Activated gamma-delta T cell treated with anti-CD3 and anti-CD28 coated beads, Interleukin-2, amount 50 U/mL, for 16 hours (primary cell): Measurements from ENCODE around the gene GJC2.

Experiments used
- DNase-seq: peaks from one replicate; pipeline ENCODE4 v3.0.0-alpha.2; 2020; ENCODE audit warnings: low read depth

GJC2 gene

GRCh38 chr1:228114827-228115226 lies 34.9 kb upstream of the GJC2 start:
- DNase-seq, result no peak

DNA sequence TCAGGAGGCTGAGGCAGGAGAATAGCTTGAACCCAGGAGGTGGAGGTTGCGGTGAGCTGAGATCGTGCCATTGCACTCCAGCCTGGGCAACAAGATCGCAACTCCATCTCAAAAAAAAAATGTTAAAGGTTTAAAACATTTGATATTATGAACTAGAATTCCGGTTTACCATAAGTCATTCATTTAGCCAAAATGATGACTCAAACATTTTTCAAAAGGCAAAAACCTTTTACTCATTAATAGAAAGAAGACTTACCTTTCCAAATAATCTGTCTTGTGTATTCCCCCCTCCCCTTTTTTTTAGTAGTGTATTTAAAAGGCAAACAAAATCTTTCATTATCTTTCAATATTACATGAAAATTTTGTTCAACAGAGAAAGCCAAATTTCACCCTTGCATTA lies 32.4 kb upstream of the GJC2 start:
- DNase-seq, result no peak

DNA sequence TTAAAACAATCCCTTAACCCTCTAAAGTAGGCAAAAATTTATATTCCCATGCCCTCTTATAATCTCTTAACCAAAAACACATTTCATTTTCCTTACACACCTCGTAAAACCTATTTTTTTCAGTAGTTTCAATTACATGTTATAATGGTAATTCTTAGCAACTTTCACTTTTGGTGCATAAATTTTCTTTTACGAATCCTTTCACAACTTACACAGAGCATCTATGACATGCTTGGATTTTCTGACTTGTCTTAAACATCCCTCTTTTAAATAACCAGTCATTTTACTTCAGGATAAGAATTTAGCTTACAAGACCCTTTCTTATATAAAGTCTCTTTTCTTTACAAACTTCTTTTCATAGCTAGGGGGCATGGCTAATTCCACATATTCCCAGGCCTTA lies 31.7 kb upstream of the GJC2 start:
- no peak for DNase-seq

GRCh38 chr1:228120351-228120750 lies 29.4 kb upstream of the GJC2 start:
- DNase-seq, result no peak

DNA sequence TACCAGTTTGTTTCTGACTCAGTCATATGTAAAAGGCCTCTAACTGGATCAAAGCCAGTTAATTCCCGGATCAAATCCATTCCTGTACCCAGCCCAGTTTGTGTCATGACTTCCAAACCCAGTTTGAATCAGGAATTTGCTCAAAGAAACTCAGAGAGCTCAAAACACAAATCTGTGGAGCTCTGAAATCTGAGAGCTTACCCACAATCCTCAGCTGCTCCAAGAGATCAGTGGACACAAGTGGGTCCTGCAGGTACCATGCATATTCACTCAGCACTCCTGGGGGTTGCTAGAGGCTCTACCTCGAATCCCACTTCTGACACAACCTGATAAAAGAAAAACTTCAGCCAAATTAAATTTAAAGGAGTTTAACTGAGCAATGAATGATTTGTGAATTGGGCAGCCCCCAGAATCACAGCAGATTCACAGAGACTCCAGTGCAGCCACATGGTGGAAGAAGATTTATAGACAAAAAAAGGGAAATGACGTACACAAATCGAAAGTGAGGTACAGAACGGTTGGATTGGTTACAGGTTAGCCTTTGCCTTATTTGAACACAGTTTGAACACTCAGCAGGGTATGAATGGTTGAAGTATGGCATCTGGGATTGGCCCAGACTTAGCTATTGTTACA lies 28.8 kb upstream of the GJC2 start:
- DNase-seq, result no peak

DNA sequence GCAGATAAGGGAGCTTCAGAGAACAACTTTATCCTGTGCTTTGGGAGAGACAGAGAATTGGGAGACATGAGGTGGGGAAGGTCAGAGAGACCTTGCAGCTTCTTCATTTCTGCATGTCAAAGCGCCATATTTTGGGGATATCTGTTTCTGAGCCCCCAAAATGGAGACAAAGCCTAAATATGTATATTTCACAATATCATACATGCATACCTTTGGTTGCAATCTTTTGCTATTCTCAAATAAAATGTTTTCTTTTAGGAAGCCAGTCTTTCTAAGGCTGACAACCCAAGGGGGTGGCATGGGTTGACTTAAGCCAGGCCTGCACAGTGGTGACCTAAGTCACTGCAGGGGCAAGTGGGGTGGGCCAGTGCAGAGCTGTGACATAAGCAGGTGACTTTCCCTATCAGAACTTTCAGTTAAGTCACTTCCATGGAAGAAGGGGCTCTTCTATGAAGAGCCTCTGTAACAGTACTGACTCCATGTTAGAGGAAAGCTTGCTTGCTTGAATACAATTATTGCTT lies 26.7 kb upstream of the GJC2 start:
- no peak for DNase-seq

DNA sequence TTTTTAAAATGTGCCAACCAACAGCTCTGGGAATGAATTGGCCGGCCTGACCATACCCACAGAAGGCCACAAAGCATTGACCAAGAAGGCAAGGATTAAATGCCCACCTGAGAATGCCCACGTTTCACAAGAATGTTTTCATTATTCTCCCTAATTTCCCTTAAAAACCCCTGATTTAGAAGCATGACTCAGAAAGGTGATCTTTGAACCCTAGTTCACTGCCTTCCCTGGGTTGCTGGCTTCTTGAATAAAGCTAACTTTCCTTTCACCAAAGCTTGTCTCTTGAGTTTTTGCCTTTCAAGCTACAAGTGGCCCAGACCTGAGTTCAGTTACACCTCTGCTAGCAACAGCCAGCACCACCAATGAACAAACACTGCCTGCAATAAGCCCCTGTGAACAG lies 26.2 kb upstream of the GJC2 start:
- no peak for DNase-seq

GRCh38 chr1:228125185-228125584 lies 24.5 kb upstream of the GJC2 start:
- no peak for DNase-seq

DNA sequence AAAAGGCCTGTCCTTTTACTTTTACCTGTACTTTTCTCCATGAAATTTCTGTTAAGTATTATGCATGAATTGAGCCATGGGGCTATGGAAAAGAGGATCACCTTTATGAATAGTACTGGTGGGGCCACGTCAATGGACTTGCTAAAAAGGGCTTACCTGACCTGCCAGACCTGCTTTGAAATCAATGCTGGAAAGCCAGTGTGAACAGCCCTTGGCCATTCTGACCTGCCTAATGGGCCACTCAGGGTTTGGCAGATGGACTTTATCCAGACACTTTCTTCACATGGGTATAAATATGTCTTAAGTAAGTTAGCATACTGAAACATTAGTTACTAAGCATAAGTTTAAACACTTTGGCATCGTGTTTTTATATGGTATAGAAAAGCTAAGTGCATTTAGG lies 18.0 kb upstream of the GJC2 start:
- DNase-seq, result no peak

DNA sequence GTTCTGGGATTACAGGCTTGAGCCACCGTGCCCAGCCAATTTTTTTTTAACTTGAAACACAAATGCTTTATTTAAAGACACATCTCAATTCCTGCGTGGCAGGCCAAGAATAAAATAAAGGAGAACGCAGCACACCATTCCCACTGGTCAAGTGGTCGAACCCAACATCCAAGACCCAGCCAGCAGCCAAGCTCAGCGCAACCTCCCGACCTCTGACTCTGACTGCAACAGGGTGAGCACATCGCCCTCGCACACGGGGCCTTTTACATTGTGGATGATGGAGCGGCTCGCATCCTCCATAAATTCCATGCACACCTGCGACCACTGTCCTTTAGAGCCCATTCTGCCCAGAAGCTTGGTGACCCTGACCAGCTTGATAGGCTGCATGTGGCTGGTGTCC lies 15.1 kb upstream of the GJC2 start:
- no peak for DNase-seq

GRCh38 chr1:228136901-228137300 lies 12.8 kb upstream of the GJC2 start:
- DNase-seq, result no peak

DNA sequence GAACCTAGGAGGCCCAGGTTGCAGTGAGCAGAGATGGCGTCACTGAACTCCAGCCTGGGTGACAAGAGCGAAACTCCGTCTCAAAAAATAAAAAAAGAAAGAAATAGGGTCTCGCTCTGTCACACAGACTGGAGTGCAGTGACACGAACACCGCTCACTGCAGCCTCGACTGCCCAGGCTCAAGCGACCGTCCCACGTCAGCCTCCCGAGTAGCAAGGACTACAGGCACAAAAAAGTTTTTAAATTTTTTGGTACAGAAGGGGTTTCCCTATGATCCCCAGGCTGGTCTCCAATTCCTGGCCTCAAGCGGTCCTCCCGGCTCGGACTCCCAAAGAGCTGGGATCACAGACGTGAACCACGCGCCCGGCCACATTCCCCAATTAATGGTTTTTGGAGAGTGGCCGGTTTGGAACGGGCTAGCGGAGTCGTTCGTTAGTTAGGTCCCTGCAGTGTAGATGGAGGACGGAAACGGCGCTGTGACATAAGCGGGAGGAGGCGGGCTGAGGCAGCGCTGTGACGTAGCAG lies 10.3 kb upstream of the GJC2 start:
- DNase-seq, result no peak

- peak; percentile 100 for DNase-seq
Observed at GRCh38 chr1:228139931-228140723, 9.6 kb upstream of the GJC2 start, which contains the start of gene GUK1. Gene GUK1 (plus strand): TSS chr1:228140279. CDS start chr1:228140303, 24 bp downstream.

DNA sequence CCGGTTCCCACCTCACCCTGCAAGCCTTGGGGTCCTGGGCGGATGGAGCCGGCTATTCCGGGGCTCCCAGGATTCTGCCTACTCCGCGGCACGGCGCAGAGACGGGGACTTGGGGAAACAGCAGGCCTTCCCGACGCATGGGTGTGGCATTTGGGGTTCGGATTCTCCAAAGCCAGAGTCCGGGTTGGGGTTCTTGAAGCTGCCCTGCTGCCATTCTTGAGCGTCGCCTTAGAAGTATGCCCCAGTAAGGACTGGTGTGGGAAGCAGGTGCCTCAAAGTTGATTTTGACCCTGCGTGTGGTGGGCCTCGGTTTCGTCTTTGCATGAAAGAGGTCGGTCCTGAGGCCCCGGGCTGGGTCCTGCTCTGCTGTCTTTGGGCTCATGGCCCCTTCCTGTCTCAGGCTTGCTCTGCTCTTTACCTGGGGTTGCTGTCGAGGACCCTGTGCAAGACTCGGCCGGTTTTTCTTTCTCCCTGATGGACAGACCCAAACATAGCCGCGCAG lies 9.0 kb upstream of the GJC2 start:
- DNase-seq, result no peak

DNA sequence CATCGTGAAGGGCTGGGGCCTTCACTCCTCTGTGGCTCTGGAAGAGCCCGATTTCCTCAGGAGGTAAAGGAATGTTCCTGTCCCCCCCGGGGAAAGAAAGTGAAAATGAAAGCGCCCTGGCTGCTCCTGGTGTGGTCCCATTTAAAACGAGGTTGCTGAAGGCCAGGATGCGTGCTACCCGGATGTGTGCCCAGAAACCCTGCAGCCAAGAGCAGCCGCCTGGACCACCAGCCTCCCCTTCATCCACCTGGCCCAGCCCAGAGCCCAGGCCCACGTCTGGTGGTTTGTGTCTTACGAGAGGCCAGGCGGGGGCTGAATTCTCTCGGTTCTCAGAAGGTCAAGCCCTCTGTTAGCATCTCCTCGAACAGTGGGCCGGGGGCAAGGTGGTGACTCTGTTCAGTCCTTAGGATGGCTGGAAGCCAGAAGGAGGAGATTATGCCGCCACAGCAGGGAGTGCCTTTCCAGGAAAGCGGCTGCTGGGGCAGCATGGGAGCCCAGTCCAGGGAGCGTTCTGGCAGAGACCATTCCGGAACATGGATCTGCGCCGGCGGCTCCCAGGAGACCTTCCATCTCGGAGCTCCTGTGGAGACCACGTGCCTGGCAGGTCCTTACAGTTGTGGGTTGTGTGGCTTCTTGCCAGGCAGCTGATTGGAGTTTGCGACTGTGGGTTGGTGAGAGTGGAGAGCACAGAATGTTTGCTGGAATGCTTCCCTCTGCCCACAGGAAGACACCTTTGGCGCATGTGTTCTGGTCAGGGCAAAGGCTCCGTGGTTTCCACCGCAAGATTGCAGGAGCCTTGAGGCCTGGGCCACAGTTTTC lies 8.3 kb upstream of the GJC2 start:
- DNase-seq, result no peak

- DNase-seq, result no peak
Observed at GRCh38 chr1:228142155-228142691, 7.5 kb upstream of the GJC2 start.

GRCh38 chr1:228142701-228143136 lies 7.0 kb upstream of the GJC2 start:
- DNase-seq, result no peak

DNA sequence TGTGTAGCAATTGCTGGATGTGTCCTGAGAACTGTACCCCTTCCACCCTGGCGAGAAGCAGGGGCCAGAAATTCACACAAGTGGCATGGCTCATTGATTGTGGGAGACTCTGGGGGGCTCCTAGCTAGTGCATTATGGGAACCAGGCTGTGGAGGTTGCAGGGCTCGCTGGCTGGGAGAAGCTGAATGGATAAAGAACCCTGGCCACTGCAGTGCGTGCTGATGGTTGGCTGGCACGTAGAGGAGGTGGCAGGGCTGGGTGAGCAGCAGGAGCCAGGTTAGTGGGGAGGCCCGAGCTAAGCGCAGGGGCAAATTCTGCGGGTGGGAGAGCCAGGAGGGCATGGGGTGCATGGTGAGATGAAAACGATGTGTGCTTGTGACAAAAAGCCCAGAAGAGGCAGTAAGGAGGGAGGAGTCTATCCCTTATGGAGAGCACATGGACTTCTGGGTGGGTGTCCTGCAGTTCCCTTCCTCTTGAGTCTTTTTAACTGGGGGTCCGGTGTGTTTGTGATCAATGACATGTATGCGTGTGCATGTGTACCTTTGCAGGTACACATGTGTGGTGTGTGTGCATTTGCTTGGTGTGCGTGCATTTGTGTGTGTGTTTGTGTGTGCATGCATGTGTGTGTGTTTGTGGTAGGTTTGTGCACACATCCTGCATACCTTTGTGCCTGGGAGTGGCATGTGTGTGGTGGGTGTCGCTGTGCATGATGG lies 6.1 kb upstream of the GJC2 start:
- DNase-seq, result no peak

GRCh38 chr1:228144193-228144992 lies 5.3 kb upstream of the GJC2 start:
- DNase-seq, result no peak

DNA sequence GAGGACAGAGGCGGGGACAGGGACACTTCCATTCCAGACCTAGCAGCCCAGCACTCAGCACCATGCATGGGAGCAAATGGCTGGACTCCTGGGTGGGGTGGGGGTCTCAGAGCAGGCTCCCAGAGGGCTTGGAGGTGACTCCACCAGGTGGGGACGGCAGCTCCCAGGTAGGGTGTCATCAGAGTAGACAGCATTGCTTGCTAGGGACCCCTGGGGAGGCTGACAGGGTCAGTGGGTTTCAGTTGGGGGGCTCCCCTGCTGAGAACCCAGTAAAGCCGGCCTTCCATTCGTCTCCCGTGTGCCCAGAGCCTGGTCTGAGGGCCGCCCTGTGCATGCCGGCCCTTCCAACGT lies 4.8 kb upstream of the GJC2 start:
- no peak for DNase-seq
